Stimulated activated CD8-positive, alpha-beta memory T cell treated with anti-CD3 and anti-CD28 coated beads, Interleukin-4, amount 100 ng/mL, for 4 hours (primary cell): ENCODE results near the gene ATG2B.

Experiments
- DNase-seq, 2 donors: peaks; one replicate each; pipeline ENCODE4 v3.0.0-alpha.2; 2020; ENCODE audit warnings: low read depth in 2 of 2, low spot score in 1 of 2

Gene ATG2B

DNA sequence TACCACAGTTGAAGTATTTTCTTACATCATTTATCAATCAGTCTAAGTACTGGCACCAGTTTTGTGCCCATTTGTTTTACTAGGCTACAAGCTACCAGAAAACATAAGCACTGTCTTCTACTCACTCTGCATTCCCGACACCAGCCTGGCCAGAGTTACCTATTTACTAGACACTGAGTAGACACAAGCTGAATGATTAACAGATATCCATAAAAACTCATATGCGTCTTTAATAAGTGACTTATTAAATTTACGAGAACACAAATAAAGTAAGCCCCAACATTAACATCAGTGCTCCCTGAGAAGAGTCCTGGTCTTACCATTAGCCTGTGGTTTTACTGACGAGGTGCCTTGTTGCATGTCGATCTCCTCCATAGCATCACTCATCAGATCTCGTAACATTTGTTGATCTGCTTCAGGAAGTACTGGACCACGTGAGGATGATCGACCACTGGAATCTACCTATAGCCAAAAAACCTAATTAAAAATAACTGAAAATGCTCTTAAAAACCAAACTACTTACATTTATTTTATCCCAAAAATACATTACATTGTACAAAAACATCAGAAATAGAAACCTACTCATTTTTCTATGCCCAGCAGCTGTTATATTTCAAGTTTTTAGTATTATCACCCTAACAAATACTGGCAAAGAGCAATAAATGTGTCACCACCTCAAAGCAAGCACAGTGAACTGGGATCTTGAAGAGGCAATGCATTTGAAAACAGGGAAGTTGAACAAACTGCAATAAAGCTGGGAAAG lies 53.8 kb downstream of the ATG2B start:
- no peak for DNase-seq

DNA sequence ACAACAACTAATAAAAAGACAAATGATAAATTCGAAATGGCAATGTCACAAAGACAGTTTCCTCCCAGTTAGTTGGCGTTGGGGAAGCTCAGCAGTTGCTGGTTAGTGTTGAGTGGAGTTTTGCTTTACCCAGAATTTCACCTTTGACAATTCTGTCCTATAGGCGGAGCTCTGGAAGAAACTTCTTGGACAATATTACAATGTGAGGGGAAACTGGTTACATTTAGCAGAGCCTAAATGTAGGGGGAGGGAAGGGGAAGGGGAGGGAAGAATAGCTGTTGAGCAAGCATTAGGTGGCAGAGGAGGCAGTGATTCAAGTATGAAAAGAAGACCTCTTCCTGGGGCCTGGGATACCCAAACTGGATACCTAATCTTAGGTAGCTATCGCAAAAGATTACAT lies 55.7 kb downstream of the ATG2B start:
- DNase-seq: no peak

DNA sequence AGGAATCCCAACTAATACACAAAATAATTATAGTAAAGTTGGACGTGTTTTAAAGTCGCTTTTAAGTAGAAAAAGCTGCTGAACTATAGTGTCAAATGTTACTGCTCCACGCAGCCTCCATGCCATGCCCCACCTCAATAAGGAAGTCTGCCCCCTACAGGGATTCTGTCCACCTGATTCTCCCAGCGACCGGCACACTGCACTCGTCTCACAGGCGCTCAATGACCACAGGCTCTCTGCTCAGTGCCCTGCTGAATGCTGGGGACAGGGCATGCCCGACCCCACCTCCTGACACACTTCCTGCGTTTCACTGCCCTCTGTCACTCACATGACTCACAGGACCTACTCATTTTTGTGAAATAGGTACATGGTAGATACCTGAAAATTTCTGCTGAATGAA lies 58.2 kb downstream of the ATG2B start:
- DNase-seq: no peak

GRCh38 chr14:96303981-96304380 lies 59.2 kb downstream of the ATG2B start:
- no peak for DNase-seq

- no peak for DNase-seq
These were observed 63.7 kb downstream of the ATG2B start for GRCh38 chr14:96299441-96299840.

GRCh38 chr14:96297997-96298515 lies 65.1 kb downstream of the ATG2B start:
- DNase-seq: no peak

- no peak for DNase-seq
These were observed 66.1 kb downstream of the ATG2B start for GRCh38 chr14:96297000-96297399.

- no peak for DNase-seq
These were observed 68.9 kb downstream of the ATG2B start for GRCh38 chr14:96294246-96294645.

- DNase-seq: no peak
These were observed 75.3 kb downstream of the ATG2B start for GRCh38 chr14:96287856-96288255.

DNA sequence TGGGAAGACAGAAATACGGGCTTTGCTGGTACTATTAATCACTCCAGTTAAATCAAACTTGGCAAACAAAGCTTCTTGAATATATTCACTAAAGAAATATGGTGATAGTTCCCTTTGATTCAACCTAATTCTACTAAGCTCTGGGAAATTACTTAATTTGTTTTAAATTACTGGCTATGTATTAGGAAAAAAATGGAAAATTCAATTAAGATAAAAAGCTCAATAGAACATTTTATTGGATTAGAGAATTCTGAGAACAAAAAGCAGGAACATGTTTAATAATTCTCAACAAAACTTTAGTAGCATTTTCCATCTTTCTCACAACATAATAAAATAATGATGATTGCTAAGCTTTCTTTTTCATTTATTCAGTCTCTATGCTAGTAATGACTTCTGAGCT lies 76.9 kb downstream of the ATG2B start:
- no peak for DNase-seq

DNA sequence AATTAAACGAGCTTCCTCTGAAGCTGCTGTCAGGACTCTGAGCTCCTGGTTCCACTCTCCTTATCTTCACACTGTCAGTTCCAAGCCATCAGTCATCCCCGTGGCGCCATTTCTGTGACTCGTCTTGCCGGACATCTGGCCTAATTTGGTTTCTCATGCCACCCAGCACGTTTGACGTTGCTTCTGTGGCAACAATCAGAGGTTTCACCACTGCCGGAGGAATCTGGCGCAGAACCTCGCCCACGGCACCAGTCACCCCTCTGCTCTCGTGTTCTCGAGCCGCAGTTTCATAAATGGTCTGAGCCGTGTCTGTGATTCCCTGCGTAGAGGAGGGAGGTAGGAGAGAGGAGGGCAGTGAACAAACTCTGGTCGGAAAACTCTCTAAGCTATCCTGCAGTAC lies 77.5 kb downstream of the ATG2B start:
- DNase-seq: no peak

DNA sequence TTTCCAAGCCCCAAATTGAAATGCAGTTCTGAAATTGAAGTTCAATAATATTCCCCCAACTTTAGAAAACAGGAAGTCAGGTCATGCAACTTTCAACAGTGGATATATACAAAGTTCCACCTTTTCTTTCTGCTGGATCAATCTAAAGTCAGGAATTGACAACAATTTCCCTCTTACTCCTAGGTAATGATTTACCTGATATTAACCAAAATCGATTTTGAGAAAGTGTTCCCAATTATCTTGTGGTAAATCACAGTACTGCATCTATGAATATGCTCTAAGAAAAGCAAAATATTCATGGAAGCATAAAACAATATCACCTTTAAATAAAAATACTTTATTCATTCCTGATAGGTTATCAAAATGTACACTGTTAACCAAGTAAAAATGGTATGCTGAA lies 78.7 kb downstream of the ATG2B start:
- DNase-seq: no peak

GRCh38 chr14:96284008-96284407 lies 79.1 kb downstream of the ATG2B start:
- DNase-seq: no peak

DNA sequence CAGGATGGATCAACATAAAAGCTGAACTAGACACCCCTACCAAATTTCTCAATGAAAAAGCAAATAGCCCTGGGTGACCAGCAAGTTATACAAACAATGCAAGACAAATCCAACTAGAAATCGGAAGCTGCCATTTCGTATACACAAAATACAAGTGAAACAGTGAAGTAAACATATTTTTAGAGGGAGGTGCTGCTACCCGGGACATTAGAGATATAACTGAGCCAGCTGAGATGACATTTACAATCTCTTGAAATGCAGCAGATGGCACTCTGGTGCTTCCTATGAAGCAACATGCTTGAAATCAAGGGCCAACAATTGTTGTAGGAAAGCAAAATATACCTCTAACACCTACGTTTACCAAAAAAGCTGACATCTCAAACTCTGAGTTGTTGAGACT lies 81.7 kb downstream of the ATG2B start:
- DNase-seq: no peak

- no peak for DNase-seq
These were observed 83.0 kb downstream of the ATG2B start for GRCh38 chr14:96280104-96280503.

GRCh38 chr14:96279564-96279963 lies 83.6 kb downstream of the ATG2B start:
- DNase-seq: no peak

- DNase-seq: no peak
These were observed 85.3 kb downstream of the ATG2B start for GRCh38 chr14:96277890-96278289.

DNA sequence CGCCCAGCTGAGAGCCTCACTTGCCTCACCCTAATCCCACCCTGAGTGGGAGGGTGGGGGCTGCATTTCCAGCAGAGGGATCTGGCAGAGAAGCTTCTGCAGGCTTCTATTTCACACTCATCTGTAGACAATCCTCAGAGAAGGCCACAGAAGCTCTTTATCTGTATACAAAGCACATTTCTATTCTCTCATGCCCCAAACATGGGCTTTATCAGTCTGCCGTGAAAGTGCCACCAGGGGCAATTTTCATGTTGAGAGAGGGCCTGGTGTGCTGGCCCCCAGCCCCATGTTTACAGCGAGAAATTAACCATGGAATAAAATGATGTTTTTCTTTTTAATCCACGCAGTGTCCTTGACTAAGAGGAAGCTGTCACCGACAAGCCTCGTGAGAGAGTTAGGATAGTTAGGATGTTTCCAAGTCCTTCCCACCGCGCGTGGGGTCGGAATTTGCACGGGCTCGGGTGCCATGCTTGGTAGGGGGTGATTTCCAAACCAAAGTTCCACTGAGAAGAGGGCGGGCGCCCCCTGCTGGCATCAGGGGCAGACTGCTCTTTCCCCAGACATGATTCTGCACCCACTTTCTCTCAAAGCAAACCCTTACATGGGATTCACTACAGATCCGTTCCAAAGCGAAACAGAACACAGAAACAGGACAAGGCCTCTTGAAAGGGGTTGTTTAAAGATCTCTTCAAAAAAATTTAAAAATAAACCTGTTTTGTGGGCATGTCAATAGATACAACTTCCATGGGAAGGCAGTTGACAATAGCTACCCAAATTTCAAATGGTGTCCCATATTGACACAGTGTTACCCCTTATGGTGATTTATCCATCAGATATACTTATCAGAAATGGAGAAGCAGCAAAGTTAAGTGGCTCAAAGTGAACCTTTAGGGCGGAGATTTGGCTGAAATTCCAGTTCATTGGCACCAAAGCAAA lies 87.7 kb downstream of the ATG2B start:
- DNase-seq: peak; percentile 18 to 37

GRCh38 chr14:96274543-96274942 lies 88.6 kb downstream of the ATG2B start:
- no peak for DNase-seq

DNA sequence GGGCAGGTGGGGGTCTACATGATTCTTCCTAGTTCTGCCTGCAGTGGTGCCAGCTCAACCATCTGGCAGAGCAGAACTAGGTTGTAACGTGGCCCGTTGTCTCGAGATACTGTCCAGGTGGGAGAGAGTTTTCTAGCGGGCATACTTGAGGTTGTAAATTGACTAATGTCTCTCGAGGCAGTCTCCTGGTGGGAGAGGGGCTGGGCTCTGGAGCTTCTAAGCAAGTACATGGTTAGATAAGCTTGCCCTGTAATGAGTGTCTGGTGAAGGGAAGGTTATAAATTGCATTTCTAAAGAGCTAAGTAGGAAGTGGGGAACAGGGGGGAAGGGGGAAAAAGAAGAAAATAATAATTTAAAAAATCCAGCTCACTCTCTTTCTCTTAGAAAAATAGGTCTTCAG lies 89.0 kb downstream of the ATG2B start:
- DNase-seq: no peak

DNA sequence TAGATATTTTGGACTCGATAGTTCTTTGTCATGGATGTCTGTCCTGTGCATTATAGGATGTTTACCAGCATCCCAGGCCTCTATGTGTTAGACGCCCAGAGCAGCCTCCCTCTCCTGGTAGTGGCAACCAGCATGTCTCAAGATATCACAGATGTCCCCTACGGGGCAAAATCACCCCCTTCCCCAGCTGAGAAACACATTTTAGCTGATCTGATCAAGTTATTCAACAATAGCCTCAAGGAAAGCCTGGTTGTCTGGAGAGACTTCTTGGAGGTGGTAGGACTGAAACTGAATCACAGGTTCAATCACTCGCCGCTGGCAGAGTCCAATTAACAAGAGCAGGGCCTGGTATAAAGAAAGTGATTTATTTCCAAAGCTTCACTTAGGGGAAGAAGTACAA lies 89.5 kb downstream of the ATG2B start:
- DNase-seq: no peak
